K562 (cell line): Measurements from ENCODE around the gene SLC16A2. TPM values are rescaled to one million over a fixed set of nuclear protein-coding genes. Genes with fewer than 3 reads are reported as not detected.
A peak's percentile ranks its signal among the peaks of the same experiment; 100 is the strongest.

Source experiments
- ARID3B ChIP-seq: fragments of 250-450 bp; sonication (Bioruptor Pico); IDR thresholded peaks from 2 replicates; pipeline ENCODE4 v1.4.0; 2020; ENCODE audit warnings: borderline replicate concordance
- CBX3 ChIP-seq, 2 experiments: IDR thresholded peaks; 1 replicate in 1 of 2; 2 replicates in 1 of 2; pipeline ENCODE4 v1.6.1; 2012; ENCODE audit warnings: inconsistent platforms in 2 of 2, low read length in 2 of 2, borderline replicate concordance in 1 of 2, control low read depth in 1 of 2
- EP300 ChIP-seq: IDR thresholded peaks from 2 replicates; pipeline ENCODE4 v1.6.1; 2012; ENCODE audit warnings: low read length, improper control_type of control experiment
- GABPB2 ChIP-seq: fragments of 250-450 bp; sonication (Bioruptor Pico); conservative IDR thresholded peaks from 2 replicates; pipeline ENCODE4 v1.5.1; 2021; ENCODE audit warnings: mild to moderate bottlenecking
- IRF2 ChIP-seq: sonication (generic); formaldehyde crosslinking; IDR thresholded peaks from 2 replicates; pipeline ENCODE4 v1.8.1; 2022; ENCODE audit warnings: mild to moderate bottlenecking, missing genetic modification reagents
- JUND ChIP-seq, 2 experiments: IDR thresholded peaks; 2 replicates in 1 of 2; 3 replicates in 1 of 2; pipeline ENCODE4 v1.6.1; 2011; ENCODE audit warnings: borderline replicate concordance in 2 of 2, low read depth in 2 of 2, low read length in 2 of 2, improper control_type of control experiment in 1 of 2, missing biosample characterization in 1 of 2, missing genetic modification characterization in 1 of 2, missing genetic modification reagents in 1 of 2
- NFE2L1 ChIP-seq: fragments of 450-650 bp; IDR thresholded peaks from 2 replicates; pipeline ENCODE4 v1.6.1; 2016; ENCODE audit warnings: missing genetic modification characterization, low read depth, mild to moderate bottlenecking, missing compliant biosample characterization, moderate library complexity, borderline replicate concordance
- NFXL1 ChIP-seq: fragments of 450-650 bp; formaldehyde crosslinking; IDR thresholded peaks from 2 replicates; pipeline ENCODE4 v1.4.0; 2021; ENCODE audit warnings: mild to moderate bottlenecking
- RHOXF2B ChIP-seq: fragments of 250-450 bp; sonication (Bioruptor Pico); conservative IDR thresholded peaks from 2 replicates; pipeline ENCODE4 v1.5.1; 2021
- SLC30A9 ChIP-seq: fragments of 250-450 bp; sonication (Bioruptor Pico); IDR thresholded peaks from 2 replicates; pipeline ENCODE4 v1.8.0; 2022; ENCODE audit warnings: mild to moderate bottlenecking, moderate library complexity
- ZKSCAN1 ChIP-seq: fragments of 150-350 bp; IDR thresholded peaks from 2 replicates; pipeline ENCODE4 v1.6.1; 2016; ENCODE audit warnings: low read depth, low read length
- polyA plus RNA-seq, 8 experiments: library from polyadenylated mRNA; depleted of rRNA in 4 of 8; stranded (reverse) in 5 of 8; unstranded in 3 of 8; fragments of >200 nt; fragmentation: Nextera tagmentation in 2 of 8; fragmentation: Illumina TruSeq in 1 of 8; extraction: Ambion mirVana in 2 of 8; extraction: Trizol in 1 of 8; gene quantifications; 2 replicates each; pipeline versions ENCODE4 v1.2.1 to v1.2.3, GENCODE V29; 2011 to 2014; ENCODE audit warnings: inconsistent platforms in 1 of 8, missing spikeins in 1 of 8
- total RNA-seq, 7 experiments: library from RNA; depleted of rRNA in 6 of 7; stranded (reverse); fragments of >200 nt in 6 of 7; fragmentation: Illumina TruSeq in 2 of 7; extraction: Trizol in 2 of 7; gene quantifications; 2 replicates each; pipeline versions ENCODE4 v1.2.1 to v1.2.3, GENCODE V29; 2011 to 2021; ENCODE audit warnings: low replicate concordance in 1 of 7

Gene SLC16A2
- total and polyA plus RNA-seq, 9 of the 15 experiments (the other 6 are each of a cell fraction or from before 2014, with no cell fraction given) = 0.07 TPM; not detected in 8

DNA sequence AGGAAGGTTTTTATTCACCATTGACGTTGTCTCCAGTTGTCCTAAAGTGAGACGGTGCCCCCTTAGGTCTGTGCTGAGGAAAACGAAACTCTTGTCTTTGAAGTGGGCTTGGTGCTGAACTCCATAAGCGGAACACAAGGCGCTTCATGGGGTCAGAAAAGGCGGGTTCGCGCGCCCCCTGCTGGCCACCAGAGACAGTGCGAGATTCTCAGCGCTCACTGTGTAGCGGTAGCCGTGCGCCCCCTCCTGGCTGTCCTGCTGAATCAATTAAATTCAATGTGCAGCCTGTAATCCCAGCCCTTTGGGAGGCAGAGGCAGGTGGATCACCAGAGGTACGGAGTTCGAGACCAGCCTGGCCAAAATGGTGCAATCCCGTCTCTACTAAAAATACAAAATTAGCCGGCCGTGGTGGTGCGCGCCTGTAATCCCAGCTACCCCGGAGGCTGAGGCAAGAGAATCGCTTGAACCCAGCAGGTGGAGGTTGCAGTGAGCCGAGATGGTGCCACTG, 129.1 kb downstream of the SLC16A2 start (continued):
- no peak for TF ChIP-seq ZKSCAN1
- no peak for TF ChIP-seq NFXL1 (CRISPR knock-in tag)
- TF ChIP-seq EP300 = no peak
- TF ChIP-seq JUND (IDR thresholded peaks at IDR 0.05; ENCODE audit: borderline replicate concordance, low read depth, low read length) = 0 out of 2 replicates have a peak, but pooled peaks have one; percentile 20
- TF ChIP-seq JUND (tag; IDR thresholded peaks at IDR 0.05; ENCODE audit: borderline replicate concordance, low read depth, low read length) = no peak
- TF ChIP-seq IRF2 (CRISPR knock-in tag) = no peak
- no peak for TF ChIP-seq CBX3 (IDR thresholded peaks at IDR 0.05; ENCODE audit: borderline replicate concordance in 1 of 2, low read length in 2 of 2)
- no peak for TF ChIP-seq NFE2L1 (tag)
- TF ChIP-seq GABPB2 (CRISPR knock-in tag) = no peak
- TF ChIP-seq SLC30A9 (CRISPR knock-in tag) = no peak
- no peak for TF ChIP-seq ARID3B
- no peak for TF ChIP-seq RHOXF2B
